Activated CD4-positive, alpha-beta memory T cell treated with anti-CD3 and anti-CD28 coated beads, Interleukin-2, amount 10 ng/mL, durations not matched to agents 7 days and 5 days (primary cell): ENCODE measurements around the gene DACT2. TPM values are rescaled to one million over a fixed set of nuclear protein-coding genes. Genes with fewer than 3 reads are reported as not detected.
"Not testable (repeated sequence)": the region's sequence is repeated elsewhere in the genome, so short reads cannot be mapped to it uniquely, and the experiment has no call there.

ENCODE experiments used
- CTCF ChIA-PET: fragments of 350-600 bp; sonication (Branson Sonifier 250); formaldehyde crosslinking; loops from one replicate; lab custom pipeline; 2021; ENCODE audit warnings: antibody characterized with exemption, inconsistent platforms; lab: Charles Lee
- POLR2A ChIA-PET: fragments of 350-600 bp; sonication (Branson Sonifier 250); formaldehyde crosslinking; loops from one replicate; lab custom pipeline; 2021; ENCODE audit warnings: antibody characterized with exemption; lab: Charles Lee
- DNase-seq: peaks from one replicate; pipeline ENCODE4 v3.0.0-alpha.2; 2020
- H3K27ac Mint-ChIP-seq: one replicate; pipeline ENCODE4 v1.8.0; 2021; ENCODE audit warnings: mild to moderate bottlenecking, mixed read lengths
- H3K27me3 Mint-ChIP-seq: one replicate; pipeline ENCODE4 v1.8.0; 2021; ENCODE audit warnings: mixed read lengths
- H3K36me3 Mint-ChIP-seq: one replicate; pipeline ENCODE4 v1.8.0; 2021; ENCODE audit warnings: low read depth, mixed read lengths
- H3K4me1 Mint-ChIP-seq: one replicate; pipeline ENCODE4 v1.8.0; 2021; ENCODE audit warnings: mixed read lengths
- H3K4me3 Mint-ChIP-seq: one replicate; pipeline ENCODE4 v1.8.0; 2021; ENCODE audit warnings: mild to moderate bottlenecking, mixed read lengths
- H3K9me3 Mint-ChIP-seq: one replicate; pipeline ENCODE4 v1.8.0; 2021; ENCODE audit warnings: mixed read lengths
- total RNA-seq, 2 experiments: library from RNA; stranded (reverse); gene quantifications; one replicate each; pipeline ENCODE4 v1.2.3, GENCODE V29; 2021

The DACT2 gene
- total RNA-seq, 2 experiments from 2014 or later, result 0.15 TPM; not detected in 1

DNA sequence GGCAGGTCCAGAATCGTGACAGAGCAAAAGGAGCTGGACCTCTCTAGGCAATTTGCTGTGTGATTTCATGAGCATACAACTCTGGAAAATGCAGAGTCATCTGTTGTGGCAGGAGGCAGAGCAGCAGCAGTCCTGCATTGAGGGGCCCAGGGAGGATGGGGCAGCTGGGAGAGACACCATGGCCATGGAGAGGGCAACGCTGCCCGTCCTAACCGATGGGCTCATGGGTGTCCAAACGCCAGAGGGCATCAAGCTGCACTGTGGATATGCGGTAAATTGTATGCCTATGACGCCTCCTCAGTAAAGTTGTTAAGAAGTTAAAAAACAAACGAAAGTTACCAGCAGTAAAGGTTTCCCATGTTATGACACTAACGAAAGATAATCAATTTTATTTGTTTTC lies 42.2 kb upstream of the DACT2 start:
- H3K9me3 Mint-ChIP-seq, result no peaks in the 10 kb centered on the region
- H3K4me1 Mint-ChIP-seq, result no peaks in the 10 kb centered on the region
- ChIA-PET CTCF (no interaction called here), POLR2A (no interaction called here)
- H3K4me3 Mint-ChIP-seq, result no peak overlapping the region
- H3K27me3 Mint-ChIP-seq, result no peaks in the 10 kb centered on the region
- no peak overlapping the region for H3K27ac Mint-ChIP-seq
- DNase-seq, result no peak
- no peaks in the 10 kb centered on the region for H3K36me3 Mint-ChIP-seq

DNA sequence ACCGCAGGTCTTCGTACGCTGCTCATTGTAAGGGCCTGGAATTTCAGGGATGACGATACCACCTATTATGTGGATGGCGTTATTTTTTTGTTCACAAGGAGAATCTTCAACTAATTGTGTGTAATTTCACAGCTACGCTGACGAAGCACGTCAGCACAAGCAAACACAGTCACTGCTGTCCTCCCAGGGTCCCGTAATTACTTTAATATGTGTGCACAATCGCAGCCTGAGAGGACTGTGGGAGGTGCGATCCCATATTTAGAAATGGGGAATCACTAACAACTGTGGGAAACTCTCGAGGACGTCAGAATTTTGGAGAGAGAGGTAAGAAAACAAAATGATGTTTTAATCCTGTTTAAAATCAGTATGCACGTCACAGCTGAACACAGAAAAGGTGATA lies 40.2 kb upstream of the DACT2 start:
- CTCF ChIA-PET, result interaction anchor here (0.6 kb wide), 1 partner anchor 9 kb away, joined by 3 read pairs; no protein-coding TSS in a partner anchor
- no peaks in the 10 kb centered on the region for H3K9me3 Mint-ChIP-seq
- DNase-seq, result no peak
- H3K4me1 Mint-ChIP-seq, result no peaks in the 10 kb centered on the region
- POLR2A ChIA-PET, result no interaction called here
- no peaks in the 10 kb centered on the region for H3K27me3 Mint-ChIP-seq
- H3K36me3 Mint-ChIP-seq, result no peaks in the 10 kb centered on the region
- no peak overlapping the region for H3K27ac Mint-ChIP-seq
- no peak overlapping the region for H3K4me3 Mint-ChIP-seq

DNA sequence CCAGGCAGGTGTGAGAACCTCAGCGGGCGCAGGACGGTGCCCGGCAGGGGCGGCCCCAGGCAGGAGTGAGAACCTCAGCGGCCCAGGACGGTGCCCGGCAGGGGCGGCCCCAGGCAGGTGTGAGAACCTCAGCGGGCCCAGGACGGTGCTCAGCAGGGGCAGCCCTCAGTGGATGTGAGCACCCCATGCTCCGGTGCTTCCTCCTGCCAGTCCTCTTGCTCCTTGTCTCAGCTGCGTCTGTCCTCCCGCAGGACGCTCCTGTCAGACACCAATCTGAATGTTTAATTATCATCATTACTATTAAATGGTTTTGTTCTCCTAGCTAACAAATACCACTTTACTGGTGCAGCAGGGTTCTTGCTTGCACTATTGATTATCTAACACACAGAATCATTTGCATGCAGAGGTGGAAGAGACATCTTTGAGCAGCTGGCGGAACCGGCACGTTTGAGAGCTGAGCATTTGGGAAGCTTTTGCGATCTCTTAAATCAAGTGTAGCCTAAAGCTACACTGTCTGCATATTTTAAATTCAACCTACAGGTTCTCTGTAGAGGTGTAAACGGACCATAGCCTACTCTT lies 39.4 kb upstream of the DACT2 start:
- Mint-ChIP-seq H3K27ac (no peak overlapping the region), H3K36me3 (no peaks in the 10 kb centered on the region), H3K4me3 (no peak overlapping the region), H3K9me3 (no peaks in the 10 kb centered on the region), H3K4me1 (no peaks in the 10 kb centered on the region), H3K27me3 (no peaks in the 10 kb centered on the region)
- ChIA-PET POLR2A (no interaction called here), CTCF (no interaction called here)
- no peak for DNase-seq

DNA sequence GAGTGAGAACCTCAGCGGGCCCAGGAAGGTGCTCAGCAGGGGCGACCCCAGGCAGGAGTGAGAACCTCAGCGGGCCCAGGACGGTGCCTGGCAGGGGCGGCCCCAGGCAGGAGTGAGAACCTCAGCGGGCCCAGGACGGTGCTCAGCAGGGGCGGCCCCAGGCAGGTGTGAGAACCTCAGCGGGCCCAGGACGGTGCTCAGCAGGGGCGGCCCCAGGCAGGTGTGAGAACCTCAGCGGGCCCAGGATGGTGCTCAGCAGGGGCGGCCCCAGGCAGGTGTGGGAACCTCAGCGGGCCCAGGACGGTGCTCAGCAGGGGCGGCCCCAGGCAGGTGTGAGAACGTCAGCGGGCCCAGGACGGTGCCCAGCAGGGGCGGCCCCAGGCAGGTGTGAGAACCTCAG lies 37.3 kb upstream of the DACT2 start:
- H3K4me1 Mint-ChIP-seq, H3K27me3 Mint-ChIP-seq, H3K4me3 Mint-ChIP-seq, H3K9me3 Mint-ChIP-seq, H3K27ac Mint-ChIP-seq, POLR2A ChIA-PET, CTCF ChIA-PET, H3K36me3 Mint-ChIP-seq, DNase-seq: not testable (repeated sequence)

DNA sequence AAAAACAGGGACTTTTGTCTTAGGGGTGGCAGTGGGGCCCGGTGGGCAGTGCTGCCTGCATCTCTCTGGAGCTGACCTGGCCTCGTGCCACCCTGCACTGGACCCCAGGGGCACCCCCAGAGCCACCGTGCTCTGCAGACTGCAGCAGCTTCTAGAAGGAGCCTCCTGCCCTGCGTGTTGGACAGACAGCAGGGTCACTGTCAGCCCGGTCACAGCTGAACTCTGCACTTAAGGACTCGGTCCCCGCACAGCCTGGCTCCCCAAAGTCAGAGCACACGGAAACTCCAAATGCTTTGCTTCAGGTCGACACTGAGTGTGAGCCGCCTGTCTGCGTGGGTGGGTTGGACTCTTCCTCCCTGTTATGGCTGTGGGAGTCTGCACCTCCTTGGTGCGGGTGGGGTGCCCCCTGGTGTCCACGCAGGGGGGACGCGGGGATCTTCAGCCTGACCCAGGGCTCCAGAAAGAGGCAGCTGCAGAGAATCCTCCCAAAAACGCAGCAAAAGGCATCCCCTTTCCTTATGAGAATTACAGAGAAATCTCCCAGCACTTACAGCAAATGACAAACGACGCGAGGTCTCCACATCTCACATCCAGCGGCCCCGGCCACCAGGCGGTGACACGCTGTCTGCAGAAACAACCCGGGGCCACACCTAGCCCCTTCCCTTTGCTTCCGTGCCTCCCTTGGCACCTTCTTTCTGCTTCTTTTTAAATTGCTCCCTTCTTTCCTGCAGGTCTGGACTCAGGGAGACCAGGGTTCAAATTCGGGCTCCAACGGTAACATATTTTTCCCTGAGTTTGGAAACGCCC lies 36.3 kb upstream of the DACT2 start:
- Mint-ChIP-seq H3K36me3 (no peaks in the 10 kb centered on the region), H3K4me3 (no peak overlapping the region), H3K4me1 (no peaks in the 10 kb centered on the region), H3K27me3 (peaks cover 1% of the 10 kb centered on the region), H3K27ac (no peak overlapping the region), H3K9me3 (no peaks in the 10 kb centered on the region)
- POLR2A ChIA-PET, result no interaction called here
- no peak for DNase-seq
- CTCF ChIA-PET, result interaction anchor here (1.1 kb wide), 1 partner anchor 14 kb away, joined by 5 read pairs; no protein-coding TSS in a partner anchor

DNA sequence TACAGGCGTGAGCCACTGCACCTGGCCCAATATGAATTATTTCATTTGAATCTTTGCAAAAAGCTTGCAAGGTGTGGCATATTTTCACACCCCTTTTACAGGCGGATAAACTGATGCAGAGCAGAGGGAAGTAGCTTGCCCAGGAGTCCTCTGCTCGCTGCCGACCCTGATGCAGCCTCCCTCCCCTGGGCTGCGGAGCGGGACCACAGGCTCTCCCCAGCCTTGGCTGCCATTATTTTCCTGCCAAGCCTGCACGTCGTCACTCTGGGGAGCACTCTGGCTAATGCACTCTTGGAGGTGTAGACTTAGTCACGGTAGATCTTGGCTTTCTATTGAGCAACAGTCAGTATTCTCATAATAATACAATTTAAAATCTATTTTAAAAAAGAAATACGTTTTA lies 34.8 kb upstream of the DACT2 start:
- DNase-seq, result no peak
- ChIA-PET CTCF (no interaction called here), POLR2A (no interaction called here)
- Mint-ChIP-seq H3K36me3 (no peaks in the 10 kb centered on the region), H3K4me3 (no peak overlapping the region), H3K27ac (no peak overlapping the region), H3K4me1 (peaks cover 10% of the 10 kb centered on the region), H3K27me3 (peaks cover 12% of the 10 kb centered on the region), H3K9me3 (peaks cover 4% of the 10 kb centered on the region)

DNA sequence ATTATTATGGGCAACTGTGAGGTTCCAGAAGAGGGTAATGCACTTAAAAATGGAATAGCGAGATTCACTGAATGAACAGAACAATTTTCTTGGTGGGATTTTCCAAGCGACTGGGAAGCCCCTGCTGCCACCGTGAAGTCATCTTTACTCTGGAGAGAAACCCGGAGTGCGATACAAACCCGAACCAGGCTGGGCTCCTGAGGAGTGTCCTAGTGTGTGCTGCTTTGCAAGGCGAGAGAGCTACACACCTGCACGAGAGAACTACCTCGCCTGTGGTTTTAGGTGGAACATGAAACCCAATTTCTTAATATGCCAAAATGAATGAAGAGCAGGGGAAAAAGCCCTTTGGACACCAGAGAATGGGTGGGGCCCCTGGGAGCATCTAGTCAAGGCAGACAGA lies 33.5 kb upstream of the DACT2 start:
- no peak overlapping the region for H3K27ac Mint-ChIP-seq
- POLR2A ChIA-PET, result no interaction called here
- peaks cover 4% of the 10 kb centered on the region for H3K9me3 Mint-ChIP-seq

DNA sequence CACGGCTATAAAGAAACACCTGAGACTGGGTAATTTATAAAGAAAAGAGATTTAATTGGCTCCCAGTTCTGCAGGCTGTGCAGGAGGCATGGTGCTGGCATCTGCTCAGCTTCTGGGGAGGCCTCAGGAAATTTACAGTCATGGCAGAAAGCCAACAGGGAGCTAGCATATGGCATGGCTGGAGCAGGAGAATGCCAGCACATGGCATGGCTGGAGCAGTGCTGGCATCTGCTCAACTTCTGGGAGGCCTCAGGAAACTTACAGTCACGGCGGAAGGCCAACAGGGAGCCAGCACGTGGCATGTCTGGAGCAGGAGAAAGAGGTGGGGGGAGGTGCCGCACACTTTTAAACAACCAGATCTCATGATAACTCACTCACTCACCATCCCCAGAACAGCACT lies 32.5 kb upstream of the DACT2 start:
- ChIA-PET POLR2A (no interaction called here), CTCF (no interaction called here)
- H3K9me3 Mint-ChIP-seq, result peaks cover 4% of the 10 kb centered on the region
- no peak overlapping the region for H3K4me3 Mint-ChIP-seq
- H3K27me3 Mint-ChIP-seq, result peaks cover 12% of the 10 kb centered on the region
- H3K4me1 Mint-ChIP-seq, result peaks cover 11% of the 10 kb centered on the region
- H3K27ac Mint-ChIP-seq, result no peak overlapping the region
- no peak for DNase-seq
- H3K36me3 Mint-ChIP-seq, result no peaks in the 10 kb centered on the region

More for the DNA sequence above, 33.5 kb upstream of the DACT2 start:
- DNase-seq, result no peak
- CTCF ChIA-PET, result no interaction called here
- Mint-ChIP-seq H3K27me3 (peaks cover 12% of the 10 kb centered on the region), H3K4me3 (no peak overlapping the region), H3K4me1 (peaks cover 11% of the 10 kb centered on the region), H3K36me3 (no peaks in the 10 kb centered on the region)

DNA sequence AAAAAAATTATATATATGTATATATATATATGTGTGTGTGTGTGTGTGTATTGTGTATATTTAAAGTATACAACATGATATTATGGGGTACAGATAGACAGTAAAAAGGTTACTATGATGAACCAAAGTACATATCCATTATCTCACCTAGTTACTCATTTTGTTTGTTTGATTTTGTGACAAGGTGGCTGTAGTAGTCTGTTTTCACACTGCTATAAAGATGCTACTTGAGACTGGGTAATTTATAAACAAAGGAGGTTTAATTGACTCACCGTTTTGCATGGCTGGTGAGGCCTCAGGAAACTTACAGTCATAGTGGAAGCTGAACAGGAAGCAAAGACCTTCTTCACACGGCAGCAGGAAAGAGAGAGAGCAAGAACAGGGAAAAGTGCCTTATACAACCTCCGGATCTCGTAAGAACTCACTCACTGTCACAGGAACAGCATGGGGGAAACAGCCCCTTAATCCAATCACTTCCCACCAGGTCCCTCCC lies 30.2 kb upstream of the DACT2 start:
- ChIA-PET POLR2A (no interaction called here), CTCF (no interaction called here)
- no peak overlapping the region for H3K4me3 Mint-ChIP-seq
- H3K27ac Mint-ChIP-seq, result no peak overlapping the region
- H3K4me1 Mint-ChIP-seq, result peaks cover 11% of the 10 kb centered on the region
- H3K9me3 Mint-ChIP-seq, result peaks cover 4% of the 10 kb centered on the region
- H3K36me3 Mint-ChIP-seq, result no peaks in the 10 kb centered on the region
- DNase-seq, result no peak
- H3K27me3 Mint-ChIP-seq, result peaks cover 15% of the 10 kb centered on the region

DNA sequence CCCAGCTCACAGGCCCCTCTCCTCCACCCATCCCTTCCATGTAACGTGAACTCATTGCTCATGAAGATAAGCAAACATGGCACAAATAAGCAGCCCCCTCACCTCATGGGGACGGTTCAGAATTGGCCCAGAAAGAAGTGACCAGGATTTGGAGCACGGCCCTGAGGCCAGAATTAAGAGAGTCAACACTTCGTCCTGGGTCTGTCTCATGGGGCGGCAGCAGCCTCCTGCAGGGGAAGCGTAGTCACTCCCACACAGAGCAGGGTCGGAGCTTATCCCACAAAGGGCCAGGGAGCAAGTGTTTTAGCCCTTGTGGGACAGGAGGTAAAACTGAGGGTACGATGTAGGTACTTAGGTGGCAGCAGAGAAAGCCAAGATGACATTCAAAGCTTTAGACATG lies 28.6 kb upstream of the DACT2 start:
- Mint-ChIP-seq H3K4me1 (peaks cover 11% of the 10 kb centered on the region), H3K27me3 (peaks cover 23% of the 10 kb centered on the region), H3K27ac (no peak overlapping the region), H3K4me3 (no peak overlapping the region), H3K9me3 (peaks cover 6% of the 10 kb centered on the region), H3K36me3 (no peaks in the 10 kb centered on the region)
- ChIA-PET POLR2A (no interaction called here), CTCF (no interaction called here)
- DNase-seq, result no peak

DNA sequence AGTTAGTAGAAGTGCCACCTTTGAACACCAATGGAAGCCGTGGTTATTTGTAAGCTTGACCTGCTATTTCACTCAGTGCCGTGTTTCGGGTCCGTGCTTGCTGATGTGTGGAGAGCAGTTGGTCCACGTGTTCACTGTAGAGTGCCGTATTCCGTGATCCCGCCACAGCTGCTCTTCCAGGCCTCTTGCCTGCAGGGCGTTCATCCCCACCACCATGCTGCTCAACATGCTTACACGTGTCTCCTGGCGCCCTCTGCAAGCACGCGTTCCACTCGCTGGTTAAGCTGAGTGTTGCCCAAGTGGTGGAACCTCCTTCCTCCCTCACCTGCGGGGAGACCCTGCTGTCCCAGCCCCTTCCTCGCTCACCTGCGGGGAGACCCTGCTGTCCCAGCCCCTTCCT lies 28.0 kb upstream of the DACT2 start:
- H3K4me1 Mint-ChIP-seq, result peaks cover 11% of the 10 kb centered on the region
- peaks cover 6% of the 10 kb centered on the region for H3K9me3 Mint-ChIP-seq
- DNase-seq, result no peak
- H3K36me3 Mint-ChIP-seq, result no peaks in the 10 kb centered on the region
- CTCF ChIA-PET, result no interaction called here
- no peak overlapping the region for H3K27ac Mint-ChIP-seq
- peaks cover 23% of the 10 kb centered on the region for H3K27me3 Mint-ChIP-seq
- POLR2A ChIA-PET, result no interaction called here
- H3K4me3 Mint-ChIP-seq, result no peak overlapping the region

DNA sequence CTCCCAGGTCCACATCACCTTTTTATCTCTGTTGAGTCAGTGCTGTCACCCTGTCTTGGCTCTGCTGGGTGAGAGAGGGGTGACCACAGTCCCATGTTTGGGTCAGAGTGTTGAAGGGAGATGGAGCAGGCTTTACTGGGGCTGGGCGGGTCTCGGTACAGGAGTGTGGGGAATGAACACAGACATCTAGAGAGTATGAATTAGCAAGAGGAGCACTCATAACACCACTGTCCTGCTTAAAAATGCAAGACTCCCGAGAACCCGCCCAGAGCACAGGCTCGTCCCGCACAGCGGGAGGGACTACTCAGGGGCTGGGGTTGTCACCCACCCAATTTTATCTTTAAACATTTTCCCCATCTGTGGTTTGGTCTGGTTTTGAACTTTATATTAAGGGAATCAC lies 27.5 kb upstream of the DACT2 start:
- POLR2A ChIA-PET, result no interaction called here

DNA sequence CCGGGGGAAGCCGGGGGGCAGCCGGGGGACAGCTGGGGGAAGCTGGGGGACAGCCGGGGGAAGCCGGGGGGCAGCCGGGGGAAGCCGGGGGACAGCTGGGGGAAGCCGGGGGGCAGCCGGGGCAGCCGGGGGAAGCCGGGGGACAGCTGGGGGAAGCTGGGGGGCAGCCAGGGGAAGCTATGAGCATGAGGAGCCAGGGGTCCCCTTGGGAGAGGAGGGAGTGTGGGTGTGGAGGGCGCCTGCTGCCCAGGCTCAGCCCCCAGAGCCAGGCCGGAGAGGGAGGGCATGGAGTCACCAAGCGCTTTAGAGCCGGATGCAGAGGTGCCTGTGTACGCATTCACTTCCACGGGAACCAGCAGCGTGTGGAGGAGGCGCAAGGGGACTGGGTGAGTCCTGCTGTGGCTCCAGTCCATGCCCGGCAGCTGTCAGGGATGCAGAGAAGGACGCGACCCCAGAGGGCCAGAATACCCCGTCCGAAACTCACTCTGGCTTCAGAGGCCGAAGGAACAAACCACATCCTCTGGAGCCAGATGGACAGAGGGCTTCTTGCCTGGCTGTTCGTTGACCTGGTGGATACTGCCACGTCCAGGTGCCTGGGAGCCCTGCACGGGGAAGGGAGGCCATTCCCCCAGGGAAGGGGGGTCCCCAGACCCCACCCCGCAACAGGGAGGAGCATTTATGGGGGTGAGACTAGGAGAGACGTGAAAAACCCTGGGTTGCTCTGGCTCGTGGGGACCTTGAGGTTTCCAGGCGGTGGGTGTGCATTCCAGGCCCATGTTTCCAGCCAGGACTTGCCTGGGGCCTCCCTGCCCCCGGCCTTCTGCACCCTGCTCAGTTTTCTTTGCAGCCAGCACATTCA lies 26.5 kb upstream of the DACT2 start:
- Mint-ChIP-seq H3K9me3 (peaks cover 6% of the 10 kb centered on the region), H3K4me1 (peaks cover 11% of the 10 kb centered on the region), H3K27me3 (peaks cover 23% of the 10 kb centered on the region), H3K4me3 (no peak overlapping the region), H3K36me3 (no peaks in the 10 kb centered on the region), H3K27ac (no peak overlapping the region)
- CTCF ChIA-PET, result no interaction called here
- no peak for DNase-seq
- POLR2A ChIA-PET, result no interaction called here

More for the DNA sequence above, 27.5 kb upstream of the DACT2 start:
- peaks cover 23% of the 10 kb centered on the region for H3K27me3 Mint-ChIP-seq
- H3K4me3 Mint-ChIP-seq, result no peak overlapping the region
- H3K4me1 Mint-ChIP-seq, result peaks cover 11% of the 10 kb centered on the region
- H3K27ac Mint-ChIP-seq, result no peak overlapping the region
- peaks cover 6% of the 10 kb centered on the region for H3K9me3 Mint-ChIP-seq
- no peaks in the 10 kb centered on the region for H3K36me3 Mint-ChIP-seq
- DNase-seq, result no peak
- CTCF ChIA-PET, result no interaction called here
